Measurements from ENCODE around the gene POLD1. TPM values are rescaled to one million over a fixed set of nuclear protein-coding genes. Genes with fewer than 3 reads are reported as not detected.

POLD1 gene
- total RNA-seq, 2 donors from 2014 or later: 106 to 127 TPM

DNA sequence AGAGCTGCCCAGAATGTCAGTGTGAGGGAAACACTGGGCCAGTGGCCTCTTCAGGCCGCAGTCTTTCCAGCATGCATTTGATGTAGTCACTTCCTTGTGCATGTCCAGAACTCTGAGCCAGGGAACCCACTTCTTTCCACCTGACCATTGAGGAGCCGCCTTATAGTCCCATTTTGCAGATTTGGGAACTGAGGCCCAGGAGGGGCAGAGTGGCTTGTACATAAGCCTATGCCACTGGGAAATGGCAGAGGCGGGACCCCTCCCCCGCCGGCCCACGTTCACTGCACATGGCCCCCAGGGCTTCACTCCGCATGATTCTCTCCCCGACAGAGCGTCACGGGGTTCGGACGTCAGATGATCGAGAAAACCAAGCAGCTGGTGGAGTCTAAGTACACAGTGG lies 28.9 kb downstream of the POLD1 start:
- Histone ChIP-seq H3K27me3 (ENCODE audit: control insufficient read depth, insufficient read depth, low read length, poor library complexity, severe bottlenecking) (no peaks in the 10 kb centered on the region), H3K27ac (ENCODE audit: low read depth, low read length) (no peak overlapping the region), H3K4me1 (ENCODE audit: control insufficient read depth, insufficient read depth, low read length) (no peaks in the 10 kb centered on the region), H3K9me3 (ENCODE audit: control insufficient read depth, low read length) (no peaks in the 10 kb centered on the region), H3K36me3 (ENCODE audit: control insufficient read depth, insufficient read depth, low read length) (peaks cover 22% of the 10 kb centered on the region), H3K9ac (ENCODE audit: extremely low read depth, low read length, poor library complexity, severe bottlenecking) (no peak overlapping the region), H3K4me3 (ENCODE audit: low read length) (no peak overlapping the region)
- peak; percentile 32 for DNase-seq
- Mint-ChIP-seq H3K27ac (no peak overlapping the region), H3K4me1 (no peaks in the 10 kb centered on the region), H3K9me3 (no peaks in the 10 kb centered on the region), H3K27me3 (ENCODE audit: insufficient read depth) (no peaks in the 10 kb centered on the region), H3K36me3 (ENCODE audit: low read depth) (peaks cover 34% of the 10 kb centered on the region), H3K4me3 (no peak overlapping the region)
- TF ChIP-seq CTCF (conservative IDR thresholded peaks at IDR 0.05): no peak
- WGBS, 2 experiments (ENCODE audit: insufficient coverage in 1 of 2, insufficient read length in 1 of 2): 91 to 94% methylated on average over 12 to 13 of the region's 13 CpGs

- Histone ChIP-seq H3K27ac (ENCODE audit: low read depth, low read length) (no peak overlapping the region), H3K36me3 (ENCODE audit: control insufficient read depth, insufficient read depth, low read length) (peaks cover 22% of the 10 kb centered on the region), H3K4me1 (ENCODE audit: control insufficient read depth, insufficient read depth, low read length) (no peaks in the 10 kb centered on the region), H3K27me3 (ENCODE audit: control insufficient read depth, insufficient read depth, low read length, poor library complexity, severe bottlenecking) (peaks cover 2% of the 10 kb centered on the region), H3K9me3 (ENCODE audit: control insufficient read depth, low read length) (no peaks in the 10 kb centered on the region), H3K4me3 (ENCODE audit: low read length) (no peak overlapping the region), H3K9ac (ENCODE audit: extremely low read depth, low read length, poor library complexity, severe bottlenecking) (no peak overlapping the region)
- H3K4me1 Mint-ChIP-seq: peaks cover 2% of the 10 kb centered on the region
- no peak overlapping the region for H3K27ac Mint-ChIP-seq
- WGBS, 2 experiments (ENCODE audit: insufficient coverage in 1 of 2, insufficient read length in 1 of 2): 89 to 95% methylated on average over 5 to 21 of the region's 21 CpGs
- TF ChIP-seq CTCF (conservative IDR thresholded peaks at IDR 0.05): no peak
- peaks cover 34% of the 10 kb centered on the region for H3K36me3 Mint-ChIP-seq (ENCODE audit: low read depth)
- no peak overlapping the region for H3K4me3 Mint-ChIP-seq
- H3K27me3 Mint-ChIP-seq (ENCODE audit: insufficient read depth): peaks cover 2% of the 10 kb centered on the region
- H3K9me3 Mint-ChIP-seq: no peaks in the 10 kb centered on the region
- DNase-seq: no peak
Measured at GRCh38 chr19:50413531-50413930, 29.4 kb downstream of the POLD1 start.

GRCh38 chr19:50414864-50415660 lies 30.9 kb downstream of the POLD1 start:
- DNase-seq: peak; percentile 97
- Mint-ChIP-seq H3K4me1 (peaks cover 11% of the 10 kb centered on the region), H3K9me3 (no peaks in the 10 kb centered on the region), H3K27me3 (ENCODE audit: insufficient read depth) (peaks cover 10% of the 10 kb centered on the region), H3K27ac (no peak overlapping the region), H3K36me3 (ENCODE audit: low read depth) (peaks cover 27% of the 10 kb centered on the region), H3K4me3 (no peak overlapping the region)
- H3K36me3 ChIP-seq (ENCODE audit: control insufficient read depth, insufficient read depth, low read length): peaks cover 7% of the 10 kb centered on the region
- H3K27ac ChIP-seq (ENCODE audit: low read depth, low read length): no peak overlapping the region
- 74 to 95% methylated on average over 14 to 37 of the region's 37 CpGs for WGBS, 2 experiments (ENCODE audit: insufficient coverage in 1 of 2, insufficient read length in 1 of 2)
- no peak overlapping the region for H3K4me3 ChIP-seq (ENCODE audit: low read length)
- TF ChIP-seq CTCF (conservative IDR thresholded peaks at IDR 0.05): peak; percentile 94
- peaks cover 17% of the 10 kb centered on the region for H3K27me3 ChIP-seq (ENCODE audit: control insufficient read depth, insufficient read depth, low read length, poor library complexity, severe bottlenecking)
- no peaks in the 10 kb centered on the region for H3K9me3 ChIP-seq (ENCODE audit: control insufficient read depth, low read length)
- no peaks in the 10 kb centered on the region for H3K4me1 ChIP-seq (ENCODE audit: control insufficient read depth, insufficient read depth, low read length)
- no peak overlapping the region for H3K9ac ChIP-seq (ENCODE audit: extremely low read depth, low read length, poor library complexity, severe bottlenecking)
